ENCODE measurements around the gene AP4E1.
"Not testable (repeated sequence)": the region's sequence is repeated elsewhere in the genome, so short reads cannot be mapped to it uniquely, and the experiment has no call there.

Gene AP4E1

DNA sequence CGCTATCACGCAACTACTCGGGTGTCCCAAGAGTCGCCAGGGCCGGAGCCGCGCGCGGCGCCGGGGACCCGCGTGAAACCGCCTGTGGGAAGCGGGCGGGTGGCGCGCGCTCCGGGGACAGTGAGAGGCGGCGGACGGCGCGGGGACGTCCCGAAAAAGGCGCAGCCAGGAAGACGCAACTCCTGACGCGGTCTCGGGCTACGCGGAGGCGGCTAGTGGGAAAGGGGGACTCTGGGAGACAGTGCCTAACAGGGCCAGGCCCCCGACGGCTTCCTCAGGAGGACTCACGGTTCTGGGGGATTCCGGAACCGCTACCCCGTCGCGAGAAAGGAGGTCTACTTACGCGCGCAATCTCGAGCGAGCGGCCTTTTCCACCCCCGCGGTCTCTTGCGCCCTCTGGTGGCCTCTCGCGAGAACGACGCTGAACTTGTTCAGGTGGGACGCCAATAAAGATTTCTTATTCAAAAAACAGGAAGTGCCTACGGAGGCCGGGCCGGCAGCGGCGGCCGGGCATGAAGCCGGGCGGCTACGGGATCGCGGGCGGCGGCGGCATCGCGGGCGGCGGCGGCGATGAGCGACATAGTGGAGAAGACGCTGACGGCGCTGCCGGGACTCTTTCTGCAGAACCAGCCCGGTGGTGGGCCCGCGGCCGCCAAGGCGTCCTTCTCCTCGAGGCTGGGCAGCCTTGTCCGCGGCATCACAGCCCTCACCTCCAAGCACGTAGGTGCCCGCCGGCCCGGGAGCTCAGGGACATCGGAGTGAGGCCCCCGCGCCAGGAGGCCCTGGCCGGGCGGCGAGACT lies at the start of gene AP4E1:
Gene AP4E1, plus strand, starts transcription at position 475 of the 801 bp plus-strand sequence. Its CDS starts 96 bp downstream, at position 571.
- DNase-seq (ENCODE audit: low read depth in 2 of 2) = peak; percentile 87 to 90

DNA sequence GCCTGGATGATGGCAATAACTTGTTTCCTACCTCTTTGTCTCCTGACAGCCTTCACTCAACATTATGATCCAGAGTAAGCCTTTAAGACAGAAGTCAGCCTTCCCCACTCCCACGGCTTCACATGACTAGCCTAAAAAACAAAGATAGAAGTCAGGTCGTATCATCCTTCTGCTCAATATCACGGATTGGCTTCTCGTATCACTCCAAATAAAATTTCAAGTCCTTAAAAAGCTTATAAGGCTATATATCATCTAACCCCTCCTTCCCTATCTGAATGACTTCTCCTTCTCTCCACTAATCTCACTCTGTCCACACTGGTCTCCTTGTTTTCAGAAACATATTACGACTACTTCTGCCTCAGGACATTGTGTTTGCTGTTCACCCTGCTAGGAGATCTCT lies 47.7 kb upstream of the AP4E1 start:
- DNase-seq (ENCODE audit: low read depth in 2 of 2) = no peak

DNA sequence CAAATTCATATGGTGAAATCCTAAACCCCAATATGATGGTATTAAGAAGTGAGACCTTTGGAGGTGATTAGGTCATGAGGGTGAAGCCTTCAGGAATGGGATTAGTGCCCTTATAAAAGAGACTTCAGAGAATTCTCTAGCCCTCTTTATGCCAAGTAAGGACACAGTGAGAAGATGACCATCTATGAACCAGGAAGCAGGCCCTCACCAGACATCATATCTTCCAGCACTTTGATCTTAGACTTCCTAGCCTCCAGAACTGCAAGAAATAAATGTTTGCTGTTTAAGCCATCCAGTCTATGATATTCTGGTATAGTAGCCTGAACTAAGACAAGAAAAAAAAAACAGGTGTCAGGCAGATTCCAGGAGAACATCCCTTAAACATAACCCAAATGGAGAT lies 45.9 kb upstream of the AP4E1 start:
- no peak for DNase-seq (ENCODE audit: low read depth in 2 of 2)

GRCh38 chr15:50864873-50865272 lies 43.6 kb upstream of the AP4E1 start:
- no peak for DNase-seq (ENCODE audit: low read depth in 2 of 2)

GRCh38 chr15:50865515-50866353 lies 42.7 kb upstream of the AP4E1 start:
- DNase-seq (ENCODE audit: low read depth in 2 of 2) = no peak

GRCh38 chr15:50871832-50872231 lies 36.7 kb upstream of the AP4E1 start:
- no peak for DNase-seq (ENCODE audit: low read depth in 2 of 2)

DNA sequence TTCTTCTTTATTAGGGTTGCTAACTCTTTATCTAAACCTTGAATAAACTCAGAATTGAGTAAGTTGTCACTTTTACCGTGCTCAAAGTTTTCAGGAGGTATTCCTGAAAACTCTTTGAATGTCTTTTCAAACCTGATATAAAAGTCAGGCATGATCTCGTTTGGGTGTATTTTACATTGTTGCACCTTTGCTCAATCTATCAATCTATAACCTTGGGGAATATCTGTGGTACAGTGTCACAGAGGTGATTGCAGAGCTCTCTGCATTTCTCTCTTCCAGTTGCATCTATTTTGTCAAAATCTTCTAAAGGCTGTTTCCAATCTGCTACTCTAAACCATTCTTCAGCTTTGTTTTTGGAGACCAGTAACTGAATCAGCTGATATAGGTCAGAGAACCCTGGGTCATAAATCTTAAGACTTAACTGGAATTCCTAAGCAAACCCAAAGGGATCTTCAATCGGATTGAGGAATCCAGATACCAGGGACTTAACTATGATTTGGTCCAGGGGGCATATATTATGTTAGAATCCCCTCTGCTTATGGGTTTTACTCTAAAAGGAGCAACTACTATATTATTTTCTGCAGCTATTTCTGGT lies 35.6 kb upstream of the AP4E1 start:
- DNase-seq (ENCODE audit: low read depth in 2 of 2) = no peak

DNA sequence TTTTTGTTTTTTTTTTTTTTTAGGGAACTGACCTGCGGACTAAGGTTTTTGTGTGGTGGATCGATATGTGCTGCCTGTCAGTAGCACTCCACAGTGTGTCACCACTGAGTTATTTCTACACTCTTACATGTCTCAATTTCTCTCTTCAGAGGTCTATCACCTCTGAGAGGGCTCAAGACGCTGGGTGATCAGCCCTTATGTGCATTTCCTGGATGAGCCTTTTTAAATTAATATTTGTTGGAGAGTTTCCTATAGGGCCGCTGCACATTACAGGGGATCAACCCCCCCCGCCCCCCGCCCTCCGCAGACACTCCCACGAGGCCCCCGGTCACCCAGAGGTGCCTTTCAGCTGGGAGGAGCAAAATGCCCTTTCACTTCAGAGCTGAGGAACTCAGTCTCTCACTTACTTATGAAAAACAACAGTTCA lies 34.5 kb upstream of the AP4E1 start:
- DNase-seq (ENCODE audit: low read depth in 2 of 2) = no peak

DNA sequence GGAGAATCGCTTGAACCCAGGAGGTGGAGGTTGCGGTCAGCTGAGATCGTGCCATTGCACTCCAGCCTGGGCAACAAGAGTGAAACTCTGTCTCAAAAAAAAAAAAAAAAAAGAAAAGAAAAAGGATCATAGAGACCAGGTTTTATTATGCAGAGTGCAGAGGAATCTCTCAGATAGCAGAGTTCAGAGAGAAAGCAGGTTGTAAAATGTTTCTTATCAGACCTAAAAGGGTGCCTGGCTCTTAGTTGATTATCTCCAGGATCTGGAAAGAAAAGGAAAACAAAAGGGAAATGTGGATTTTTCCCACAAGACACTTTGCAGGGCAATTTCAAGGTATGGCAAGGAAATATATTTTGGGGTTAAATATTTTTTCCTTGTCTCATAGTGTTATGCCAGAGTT lies 33.2 kb upstream of the AP4E1 start:
- not testable (repeated sequence) for DNase-seq (ENCODE audit: low read depth in 2 of 2)

DNA sequence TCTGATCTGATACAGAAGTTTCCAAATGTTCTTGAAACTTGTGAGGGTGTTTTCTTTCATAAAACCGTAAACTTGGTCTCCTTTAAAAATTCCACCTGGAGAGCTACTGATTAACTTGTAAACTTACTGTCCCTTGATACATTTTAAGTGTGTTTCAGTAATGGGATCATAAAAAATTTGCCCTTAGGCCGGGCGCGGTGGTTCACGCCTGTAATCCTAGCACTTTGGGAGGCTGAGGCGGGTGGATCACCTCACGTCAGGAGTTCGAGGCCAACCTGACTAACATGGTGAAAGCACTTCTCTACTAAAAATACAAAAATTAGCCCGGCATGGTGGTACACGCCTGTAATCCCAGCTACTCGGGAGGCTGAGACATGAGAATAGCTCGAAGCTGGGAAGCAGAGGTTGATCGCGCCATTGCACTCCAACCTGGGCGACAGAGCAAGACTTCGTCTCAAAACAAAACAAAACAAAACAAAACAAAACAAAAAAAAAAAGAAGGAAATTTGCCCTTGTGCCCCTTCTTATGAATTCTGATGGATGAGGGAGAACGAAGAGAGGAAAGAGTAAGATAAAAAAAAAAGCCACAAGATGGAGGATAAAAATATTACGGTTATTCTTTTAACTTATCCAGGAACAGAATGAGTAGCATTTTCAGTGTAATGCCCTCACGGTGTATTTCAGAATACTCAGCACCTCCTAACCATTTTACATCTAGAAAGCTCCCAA lies 32.1 kb upstream of the AP4E1 start:
- DNase-seq (ENCODE audit: low read depth in 2 of 2) = no peak

- peak; percentile 29 to 50 for DNase-seq (ENCODE audit: low read depth in 2 of 2)
These were observed 31.5 kb upstream of the AP4E1 start for GRCh38 chr15:50876989-50877360.

DNA sequence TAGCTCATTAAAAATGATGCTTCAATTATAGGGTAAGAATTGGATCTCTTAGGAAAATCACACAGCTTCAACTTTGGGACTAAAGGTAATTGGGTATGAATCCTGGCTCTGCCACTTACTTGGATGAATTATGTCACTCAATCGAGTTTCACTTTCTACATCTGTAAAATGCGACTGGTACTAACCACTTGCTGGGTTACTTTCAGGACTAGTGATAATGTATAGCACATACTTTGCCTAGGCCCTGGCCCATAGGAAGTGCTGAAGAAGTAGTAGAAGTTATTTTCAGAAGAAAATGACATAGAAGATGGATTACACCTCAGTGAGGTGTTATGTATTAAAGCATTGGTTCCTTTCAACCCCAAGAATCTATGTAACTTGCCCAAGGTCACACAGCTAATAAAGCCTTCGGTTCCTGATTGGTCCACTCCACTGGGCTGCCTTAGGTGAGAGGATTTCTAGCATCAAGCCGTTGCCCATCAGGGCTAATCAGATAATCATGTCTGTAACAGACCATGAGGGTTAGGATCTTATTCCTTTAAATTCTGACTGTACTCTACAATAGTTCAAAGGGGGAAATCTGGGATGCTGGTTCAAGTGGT lies 29.4 kb upstream of the AP4E1 start:
- DNase-seq (ENCODE audit: low read depth in 2 of 2) = no peak

DNA sequence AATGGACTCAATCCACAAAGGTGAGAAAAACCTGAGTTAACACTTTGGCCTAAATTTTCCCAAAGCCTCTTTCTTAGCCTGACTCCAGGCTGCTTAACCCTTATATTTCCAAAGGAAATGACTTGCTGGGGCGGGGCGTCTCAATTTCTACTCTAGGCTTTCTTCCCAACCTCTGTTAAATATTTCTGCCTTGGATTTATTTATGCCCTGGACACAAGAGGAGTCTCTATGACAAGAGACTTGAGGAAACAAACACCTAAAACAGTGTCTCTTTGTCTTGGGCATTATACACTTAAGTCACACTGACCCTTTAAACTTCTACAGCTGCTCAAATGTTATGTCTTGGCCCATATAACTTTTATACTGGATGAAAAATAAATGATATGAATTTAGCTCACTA lies 28.3 kb upstream of the AP4E1 start:
- DNase-seq (ENCODE audit: low read depth in 2 of 2) = no peak

DNA sequence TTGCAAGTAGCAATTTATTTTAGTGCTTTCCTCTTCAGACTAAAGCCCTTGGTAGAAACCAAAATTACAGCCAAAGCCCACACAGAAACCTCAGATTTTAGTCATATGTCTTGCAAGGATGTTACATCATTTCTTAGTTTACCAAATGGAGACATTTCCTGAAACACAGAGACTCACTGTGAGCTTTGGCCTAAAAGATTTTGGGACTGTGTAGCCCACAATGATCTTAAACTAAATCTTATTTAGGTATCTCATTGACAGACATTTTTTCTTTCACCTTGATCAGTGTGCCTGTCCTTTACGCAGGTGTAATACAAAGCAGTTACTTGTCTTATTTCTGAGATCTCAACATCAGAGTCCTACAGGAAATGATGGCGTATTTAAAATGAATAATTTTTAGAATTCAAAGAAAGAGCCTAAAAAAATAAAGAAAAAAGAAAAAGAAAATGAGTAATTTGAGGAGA lies 27.8 kb upstream of the AP4E1 start:
- DNase-seq (ENCODE audit: low read depth in 2 of 2) = no peak

DNA sequence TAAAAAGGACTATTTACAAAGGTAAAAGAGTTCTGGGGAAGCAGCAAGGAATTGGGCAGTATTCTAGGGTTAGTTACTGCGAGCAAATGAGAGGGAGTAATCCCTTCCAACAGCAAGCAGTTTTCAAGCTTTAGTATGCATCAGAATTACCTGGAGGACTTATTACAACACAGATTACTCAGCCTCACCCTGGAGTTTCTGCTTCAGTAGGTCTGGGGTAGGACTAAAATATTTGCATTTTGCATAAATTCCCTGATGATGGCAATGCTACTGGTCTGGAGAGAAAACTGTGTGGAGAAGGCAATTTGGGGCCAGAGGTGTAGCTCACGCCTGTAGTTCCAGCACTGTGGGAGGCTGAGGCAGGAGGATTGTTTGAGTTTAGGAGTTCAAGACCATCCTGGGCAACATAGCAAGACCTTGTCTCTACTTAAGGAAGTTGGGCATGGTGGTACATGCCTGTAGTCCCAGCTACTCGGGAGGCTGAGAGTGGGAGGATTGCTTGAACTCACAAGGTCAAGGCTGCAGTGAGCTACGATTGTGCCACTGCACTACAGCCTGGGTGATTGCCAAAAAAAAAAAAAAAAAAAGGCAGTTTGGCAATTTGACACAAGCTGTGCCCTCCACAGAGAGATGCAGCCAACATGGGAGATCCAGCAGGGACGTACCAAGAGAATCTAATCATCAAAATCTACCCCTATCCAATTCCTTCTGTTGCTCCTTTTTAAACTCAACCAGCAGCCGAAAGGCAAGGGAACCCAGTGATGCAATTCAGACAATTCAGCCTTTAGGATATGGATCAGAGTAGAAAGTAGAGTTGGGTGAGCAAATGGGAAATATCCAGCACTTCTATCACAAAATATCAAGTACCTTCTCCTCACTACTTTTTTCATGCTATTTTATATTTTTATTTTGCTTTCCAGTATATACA lies 27.1 kb upstream of the AP4E1 start:
- DNase-seq (ENCODE audit: low read depth in 2 of 2) = no peak

- DNase-seq (ENCODE audit: low read depth in 2 of 2) = peak in 1 of 2 donors; percentile 10
These were observed 24.6 kb upstream of the AP4E1 start for GRCh38 chr15:50883903-50884302.

DNA sequence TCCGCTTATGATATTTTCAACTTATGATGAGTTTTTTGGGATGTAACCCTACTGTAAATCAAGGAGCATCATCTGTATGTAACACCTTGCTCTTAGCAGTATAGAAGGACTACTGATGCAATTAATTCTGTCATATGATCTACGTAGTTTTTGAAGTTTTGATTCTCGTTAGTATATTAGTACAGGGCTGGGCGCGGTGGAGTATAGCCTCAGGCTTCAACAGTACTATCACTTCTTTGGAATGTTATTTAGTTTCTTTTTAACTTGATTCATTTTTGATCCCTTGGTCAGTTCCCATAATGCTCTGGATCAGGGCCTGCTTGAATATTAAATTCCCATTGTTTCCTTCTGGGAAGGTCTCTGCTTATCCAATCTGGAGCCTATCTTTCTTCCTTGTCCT lies 23.9 kb upstream of the AP4E1 start:
- no peak for DNase-seq (ENCODE audit: low read depth in 2 of 2)

DNA sequence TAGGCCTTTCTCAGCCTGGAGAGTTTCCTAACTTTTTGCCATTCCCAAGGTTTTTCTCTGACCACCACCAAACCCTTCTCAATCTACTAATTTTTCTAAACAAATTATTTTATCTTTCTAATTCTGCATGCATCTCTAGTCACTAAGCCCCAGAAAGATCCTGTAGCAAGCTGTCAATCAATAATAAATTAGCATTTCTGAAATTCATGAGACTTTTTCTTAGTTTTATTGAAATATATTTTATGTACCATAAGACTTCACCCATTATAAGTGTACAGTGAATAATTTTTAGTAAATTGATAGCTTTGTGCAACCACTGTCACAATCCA lies 22.4 kb upstream of the AP4E1 start:
- no peak for DNase-seq (ENCODE audit: low read depth in 2 of 2)

GRCh38 chr15:50886611-50887345 lies 21.7 kb upstream of the AP4E1 start:
- DNase-seq (ENCODE audit: low read depth in 2 of 2) = no peak

DNA sequence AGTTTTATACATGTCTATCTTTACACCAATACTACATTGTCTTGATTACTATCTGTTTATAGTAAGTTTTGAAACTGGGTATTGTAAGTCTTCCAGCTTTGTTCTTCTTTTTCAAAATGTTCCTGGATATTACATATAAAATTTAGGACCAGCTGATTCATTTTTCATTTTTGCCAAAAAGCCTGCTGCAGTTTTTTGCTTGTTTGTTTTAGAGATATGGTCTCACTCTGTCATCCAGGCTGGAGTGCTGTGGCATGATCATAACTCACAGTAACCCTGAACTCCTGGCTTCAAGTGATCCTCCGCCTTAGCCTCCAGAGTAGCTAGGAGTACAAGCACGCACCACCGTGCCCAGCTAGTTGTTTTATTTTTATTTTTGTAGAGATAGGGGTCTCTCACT lies 20.4 kb upstream of the AP4E1 start:
- DNase-seq (ENCODE audit: low read depth in 2 of 2) = no peak

Measured in stimulated activated CD8-positive, alpha-beta memory T cell treated with anti-CD3 and anti-CD28 coated beads, Interleukin-7, amount 100 ng/mL, for 4 hours (primary cell).